K562 (cell line): ENCODE data around the gene UBE2H. TPM values are rescaled to one million over a fixed set of nuclear protein-coding genes. Genes with fewer than 3 reads are reported as not detected.

Source experiments
- ARID4B ChIP-seq: sonication (generic); formaldehyde crosslinking; IDR thresholded peaks from 2 replicates; pipeline ENCODE4 v1.8.0; 2022; ENCODE audit warnings: mild to moderate bottlenecking, missing genetic modification reagents
- ESRRB ChIP-seq: fragments of 250-450 bp; sonication (Bioruptor Pico); IDR thresholded peaks from 2 replicates; pipeline ENCODE4 v1.5.0; 2020; ENCODE audit warnings: mild to moderate bottlenecking, moderate library complexity, borderline replicate concordance
- FOXA3 ChIP-seq, 2 experiments: fragments of 450-650 bp in 1 of 2; sonication (generic) in 1 of 2; formaldehyde crosslinking; IDR thresholded peaks in 1 of 2; conservative IDR thresholded peaks in 1 of 2; 2 replicates each; pipeline versions ENCODE4 v1.4.0 to v1.8.0; 2020 to 2022; ENCODE audit warnings: mild to moderate bottlenecking in 2 of 2, missing genetic modification reagents in 1 of 2
- GATAD2B ChIP-seq: fragments of 450-650 bp; IDR thresholded peaks from 2 replicates; pipeline ENCODE4 v1.6.1; 2017; ENCODE audit warnings: mild to moderate bottlenecking, borderline replicate concordance
- HOMEZ ChIP-seq: fragments of 250-450 bp; sonication (Bioruptor Pico); IDR thresholded peaks from 2 replicates; pipeline ENCODE4 v1.4.0; 2020; ENCODE audit warnings: mild to moderate bottlenecking, moderate library complexity
- JUND ChIP-seq, 2 experiments: IDR thresholded peaks; 2 replicates in 1 of 2; 3 replicates in 1 of 2; pipeline ENCODE4 v1.6.1; 2011; ENCODE audit warnings: borderline replicate concordance in 2 of 2, low read depth in 2 of 2, low read length in 2 of 2, improper control_type of control experiment in 1 of 2, missing biosample characterization in 1 of 2, missing genetic modification characterization in 1 of 2, missing genetic modification reagents in 1 of 2
- MTF1 ChIP-seq: fragments of 250-450 bp; sonication (Bioruptor Pico); IDR thresholded peaks from 2 replicates; pipeline ENCODE4 v1.9.0; 2021; ENCODE audit warnings: moderate library complexity, mild to moderate bottlenecking, inconsistent platforms, borderline replicate concordance
- TCF15 ChIP-seq: fragments of 250-450 bp; sonication (Bioruptor Pico); IDR thresholded peaks from 2 replicates; pipeline ENCODE4 v1.8.0; 2022; ENCODE audit warnings: moderate library complexity, mild to moderate bottlenecking, inconsistent platforms
- ZNF277 ChIP-seq: fragments of 250-450 bp; sonication (Bioruptor Pico); IDR thresholded peaks from 2 replicates; pipeline ENCODE4 v1.8.0; 2022; ENCODE audit warnings: inconsistent platforms, mild to moderate bottlenecking, moderate library complexity, borderline replicate concordance
- ZNF407 ChIP-seq: fragments of 450-650 bp; IDR thresholded peaks from 2 replicates; pipeline ENCODE4 v1.6.1; 2016; ENCODE audit warnings: low read depth
- polyA plus RNA-seq, 8 experiments: library from polyadenylated mRNA; depleted of rRNA in 4 of 8; stranded (reverse) in 5 of 8; unstranded in 3 of 8; fragments of >200 nt; fragmentation: Nextera tagmentation in 2 of 8; fragmentation: Illumina TruSeq in 1 of 8; extraction: Ambion mirVana in 2 of 8; extraction: Trizol in 1 of 8; gene quantifications; 2 replicates each; pipeline versions ENCODE4 v1.2.1 to v1.2.3, GENCODE V29; 2011 to 2014; ENCODE audit warnings: inconsistent platforms in 1 of 8, missing spikeins in 1 of 8
- total RNA-seq, 7 experiments: library from RNA; depleted of rRNA in 6 of 7; stranded (reverse); fragments of >200 nt in 6 of 7; fragmentation: Illumina TruSeq in 2 of 7; extraction: Trizol in 2 of 7; gene quantifications; 2 replicates each; pipeline versions ENCODE4 v1.2.1 to v1.2.3, GENCODE V29; 2011 to 2021; ENCODE audit warnings: low replicate concordance in 1 of 7

Gene UBE2H
- total and polyA plus RNA-seq, 9 of the 15 experiments (the other 6 are each of a cell fraction or from before 2014, with no cell fraction given): 6.3 to 33.0 (median 13.3) TPM

GRCh38 chr7:129947701-129948100, 5.1 kb downstream of the UBE2H start (continued):
- no peak for TF ChIP-seq ARID4B
- no peak for TF ChIP-seq ZNF407
- TF ChIP-seq FOXA3 (CRISPR knock-in tag; conservative IDR thresholded peaks at IDR 0.05 in 1 of 2, IDR thresholded peaks at IDR 0.05 in 1 of 2): no peak
- no peak for TF ChIP-seq ESRRB (CRISPR knock-in tag)
- TF ChIP-seq GATAD2B: no peak
- TF ChIP-seq ZNF277: no peak
- no peak for TF ChIP-seq TCF15 (CRISPR knock-in tag)
- no peak for TF ChIP-seq JUND (IDR thresholded peaks at IDR 0.05; ENCODE audit: borderline replicate concordance, low read depth, low read length)
- TF ChIP-seq JUND (tag; IDR thresholded peaks at IDR 0.05; ENCODE audit: borderline replicate concordance, low read depth, low read length): no peak
- no peak for TF ChIP-seq HOMEZ (CRISPR knock-in tag)
- TF ChIP-seq MTF1: no peak
